Measurements from ENCODE around the gene KIFC3. TPM values are rescaled to one million over a fixed set of nuclear protein-coding genes. Genes with fewer than 3 reads are reported as not detected.
A peak's percentile ranks its signal among the peaks of the same experiment; 100 is the strongest.
"Not testable (repeated sequence)": the region's sequence is repeated elsewhere in the genome, so short reads cannot be mapped to it uniquely, and the experiment has no call there.

The KIFC3 gene
- total RNA-seq, 1 donor from 2014 or later: 27.6 TPM

DNA sequence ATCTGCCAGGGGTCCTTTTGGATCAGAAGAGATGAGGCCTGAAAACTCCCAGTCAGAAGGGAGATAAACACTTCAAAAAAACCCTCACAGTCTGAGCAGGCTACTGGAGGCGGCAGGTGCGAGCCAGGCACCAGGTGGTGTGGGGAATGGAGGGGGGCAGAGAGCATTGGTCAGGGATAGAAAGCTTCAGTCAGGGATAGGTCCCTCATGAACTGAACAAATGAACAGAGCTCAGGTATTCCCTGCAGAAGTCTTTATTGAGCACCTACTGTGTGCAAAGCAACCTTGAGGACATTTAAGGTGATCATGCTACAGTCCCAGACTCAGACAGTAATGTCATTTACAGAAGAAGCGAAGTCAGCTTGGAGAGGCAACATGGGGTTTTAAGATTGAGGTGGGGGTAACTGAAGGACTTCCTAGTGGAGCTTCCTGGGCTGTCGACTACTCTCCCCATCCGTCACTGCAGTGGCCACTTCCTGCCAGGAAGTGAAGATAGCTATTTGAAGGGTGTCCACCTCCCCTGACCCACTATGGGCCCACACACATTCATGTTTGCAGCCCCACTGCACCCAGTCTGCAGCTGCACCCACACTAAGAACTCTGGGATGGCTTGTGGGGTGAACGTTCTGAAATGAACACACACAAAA is 3.2 kb downstream of the KIFC3 start:
- no peaks in the 10 kb centered on the region for H3K9me3 Mint-ChIP-seq (ENCODE audit: low read depth)
- no peak for DNase-seq (ENCODE audit: low spot score, unreplicated experiment)
- peaks cover 53% of the 10 kb centered on the region for H3K4me1 Mint-ChIP-seq (ENCODE audit: low read depth)
- peak overlapping the region; percentile 53 for H3K4me3 Mint-ChIP-seq (ENCODE audit: low read depth)
- H3K27me3 Mint-ChIP-seq: peaks cover 20% of the 10 kb centered on the region
- TF ChIP-seq, protein P1, sequence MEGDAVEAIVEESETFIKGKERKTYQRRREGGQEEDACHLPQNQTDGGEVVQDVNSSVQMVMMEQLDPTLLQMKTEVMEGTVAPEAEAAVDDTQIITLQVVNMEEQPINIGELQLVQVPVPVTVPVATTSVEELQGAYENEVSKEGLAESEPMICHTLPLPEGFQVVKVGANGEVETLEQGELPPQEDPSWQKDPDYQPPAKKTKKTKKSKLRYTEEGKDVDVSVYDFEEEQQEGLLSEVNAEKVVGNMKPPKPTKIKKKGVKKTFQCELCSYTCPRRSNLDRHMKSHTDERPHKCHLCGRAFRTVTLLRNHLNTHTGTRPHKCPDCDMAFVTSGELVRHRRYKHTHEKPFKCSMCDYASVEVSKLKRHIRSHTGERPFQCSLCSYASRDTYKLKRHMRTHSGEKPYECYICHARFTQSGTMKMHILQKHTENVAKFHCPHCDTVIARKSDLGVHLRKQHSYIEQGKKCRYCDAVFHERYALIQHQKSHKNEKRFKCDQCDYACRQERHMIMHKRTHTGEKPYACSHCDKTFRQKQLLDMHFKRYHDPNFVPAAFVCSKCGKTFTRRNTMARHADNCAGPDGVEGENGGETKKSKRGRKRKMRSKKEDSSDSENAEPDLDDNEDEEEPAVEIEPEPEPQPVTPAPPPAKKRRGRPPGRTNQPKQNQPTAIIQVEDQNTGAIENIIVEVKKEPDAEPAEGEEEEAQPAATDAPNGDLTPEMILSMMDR (IDR thresholded peaks at IDR 0.05; ENCODE audit: unreplicated experiment): no peak
- H3K36me3 Mint-ChIP-seq (ENCODE audit: insufficient read depth): no peaks in the 10 kb centered on the region
- H3K27ac Mint-ChIP-seq: no peak overlapping the region

DNA sequence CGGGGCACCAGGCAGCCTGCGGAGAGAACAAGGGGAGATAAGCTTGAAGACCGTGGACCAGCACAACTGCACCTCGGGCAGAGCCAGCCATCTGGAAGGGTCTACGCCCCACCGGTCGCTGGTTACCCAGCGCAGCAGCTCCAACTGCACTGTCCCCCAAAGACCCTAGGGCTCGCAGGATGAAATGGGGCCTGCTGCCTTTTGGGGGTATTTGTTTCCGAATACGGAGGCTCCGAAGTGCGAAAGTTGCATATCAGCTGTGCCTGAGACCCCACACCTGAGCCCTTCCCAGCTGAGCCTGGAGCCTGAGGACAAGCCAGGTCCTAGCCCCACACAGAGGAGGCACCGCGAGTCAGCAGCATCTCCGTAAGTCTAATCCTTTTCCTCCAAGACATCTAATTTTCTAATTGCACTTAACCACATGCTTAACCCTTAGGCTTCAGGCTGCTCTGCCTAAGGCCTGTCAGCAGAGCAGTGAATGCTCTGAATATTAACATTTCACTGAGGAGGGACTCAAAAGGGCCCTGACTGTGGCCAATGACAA is 4.0 kb downstream of the KIFC3 start:
- TF ChIP-seq, protein P1 (IDR thresholded peaks at IDR 0.05; ENCODE audit: unreplicated experiment): no peak
- H3K27ac Mint-ChIP-seq: no peak overlapping the region
- H3K4me1 Mint-ChIP-seq (ENCODE audit: low read depth): peaks cover 47% of the 10 kb centered on the region
- no peaks in the 10 kb centered on the region for H3K9me3 Mint-ChIP-seq (ENCODE audit: low read depth)
- H3K36me3 Mint-ChIP-seq (ENCODE audit: insufficient read depth): no peaks in the 10 kb centered on the region
- H3K4me3 Mint-ChIP-seq (ENCODE audit: low read depth): peak overlapping the region; percentile 53
- no peak for DNase-seq (ENCODE audit: low spot score, unreplicated experiment)
- peaks cover 20% of the 10 kb centered on the region for H3K27me3 Mint-ChIP-seq

DNA sequence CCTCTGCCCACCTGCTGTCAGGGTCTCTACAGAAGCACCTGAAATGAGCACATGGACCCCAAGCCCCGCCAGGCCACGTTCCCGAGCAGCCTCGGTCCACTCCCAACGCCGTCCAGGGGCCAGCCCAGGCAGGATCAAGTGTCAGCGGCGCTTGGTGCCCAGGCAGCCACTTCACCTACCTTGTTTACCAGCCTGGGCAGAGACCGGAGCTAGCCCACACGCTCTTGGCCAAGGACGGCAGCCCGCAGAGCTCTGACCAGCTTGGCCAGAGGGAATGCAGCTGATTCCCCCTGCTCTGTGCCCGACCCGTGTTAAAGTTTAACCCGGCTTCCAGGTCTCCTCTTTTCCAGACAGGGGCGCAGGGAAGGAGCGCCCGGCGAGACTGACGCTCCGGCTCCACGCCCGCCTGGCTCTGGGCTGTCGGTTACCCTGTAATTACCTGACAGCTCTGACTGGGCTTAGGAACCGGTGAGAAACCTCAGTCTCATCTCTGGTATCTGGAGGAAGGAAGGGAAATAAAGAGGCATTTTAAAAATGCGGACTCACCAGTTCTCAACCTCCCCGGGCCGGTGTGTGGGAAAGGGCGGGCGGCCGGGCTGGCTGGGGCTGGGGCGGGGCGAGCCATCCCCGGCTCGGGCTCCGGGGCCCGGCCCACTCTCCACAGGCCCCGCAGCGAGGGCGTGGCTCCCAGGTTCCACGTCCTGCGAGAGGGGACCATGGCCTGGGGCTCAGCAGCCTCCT is 4.6 kb downstream of the KIFC3 start:
- peak; percentile 57 for DNase-seq (ENCODE audit: low spot score, unreplicated experiment)
- TF ChIP-seq, protein P1 (IDR thresholded peaks at IDR 0.05; ENCODE audit: unreplicated experiment): no peak
- H3K4me1 Mint-ChIP-seq (ENCODE audit: low read depth): peaks cover 40% of the 10 kb centered on the region

DNA sequence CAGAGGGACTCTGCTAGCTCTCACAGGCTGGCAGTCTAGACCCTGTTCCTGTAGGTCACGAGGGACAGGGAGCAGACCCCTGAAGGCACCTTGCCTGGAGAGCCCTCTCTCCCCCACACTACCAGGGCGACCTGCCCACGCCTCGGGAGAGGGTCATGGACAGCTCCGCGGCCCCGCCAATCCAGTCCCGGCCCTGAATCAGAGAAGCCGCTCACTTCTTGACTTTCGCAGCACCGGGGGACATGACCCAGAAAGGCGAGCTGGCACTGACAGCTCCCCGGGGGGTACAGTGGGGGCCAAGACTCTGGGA is 5.1 kb downstream of the KIFC3 start:
- Mint-ChIP-seq H3K4me3 (ENCODE audit: low read depth) (no peak overlapping the region), H3K27ac (peak overlapping the region; percentile 93), H3K4me1 (ENCODE audit: low read depth) (peaks cover 38% of the 10 kb centered on the region), H3K36me3 (ENCODE audit: insufficient read depth) (peaks cover 1% of the 10 kb centered on the region), H3K9me3 (ENCODE audit: low read depth) (no peaks in the 10 kb centered on the region), H3K27me3 (peaks cover 20% of the 10 kb centered on the region)
- TF ChIP-seq, protein P1 (IDR thresholded peaks at IDR 0.05; ENCODE audit: unreplicated experiment): no peak
- no peak for DNase-seq (ENCODE audit: low spot score, unreplicated experiment)

More for the DNA sequence above, 4.6 kb downstream of the KIFC3 start:
- Mint-ChIP-seq H3K9me3 (ENCODE audit: low read depth) (no peaks in the 10 kb centered on the region), H3K27me3 (peaks cover 20% of the 10 kb centered on the region), H3K27ac (peak overlapping the region; percentile 93), H3K36me3 (ENCODE audit: insufficient read depth) (no peaks in the 10 kb centered on the region), H3K4me3 (ENCODE audit: low read depth) (peak overlapping the region; percentile 70)

DNA sequence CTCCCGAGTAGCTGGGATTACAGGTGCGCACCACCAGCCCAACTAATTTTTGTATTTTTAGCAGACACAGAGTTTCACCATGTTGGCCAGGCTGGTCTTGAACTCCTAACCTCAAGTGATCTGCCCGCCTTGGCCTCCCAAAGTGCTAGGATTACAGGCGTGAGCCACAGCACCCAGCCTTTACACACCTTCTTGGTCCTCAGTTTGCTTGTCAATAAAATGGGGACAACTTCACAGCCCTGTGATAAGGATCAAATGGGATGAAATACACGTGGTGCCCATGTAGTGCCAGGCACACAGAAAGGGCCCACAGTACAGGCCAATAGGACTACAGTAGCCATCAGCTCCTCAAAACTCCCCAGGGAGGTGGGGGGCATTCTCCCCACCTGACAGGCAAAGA is 6.3 kb downstream of the KIFC3 start:
- DNase-seq (ENCODE audit: low spot score, unreplicated experiment); H3K4me3 Mint-ChIP-seq (ENCODE audit: low read depth); H3K36me3 Mint-ChIP-seq (ENCODE audit: insufficient read depth); H3K9me3 Mint-ChIP-seq (ENCODE audit: low read depth); H3K27ac Mint-ChIP-seq: not testable (repeated sequence)
- Mint-ChIP-seq H3K4me1 (ENCODE audit: low read depth) (peaks cover 33% of the 10 kb centered on the region), H3K27me3 (peaks cover 20% of the 10 kb centered on the region)
